Gastroesophageal sphincter (tissue), 3 donors: ENCODE measurements around the gene MARCHF4.

Experiments
- CTCF ChIP-seq, 4 experiments: fragments of 200-600 bp in 2 of 4; fragments of 450-650 bp in 2 of 4; sonication (generic) in 1 of 4; IDR thresholded peaks; one replicate each; pipeline ENCODE4 v1.5.1; 2017 to 2019; ENCODE audit warnings: antibody characterized with exemption in 4 of 4, mild to moderate bottlenecking in 2 of 4, moderate library complexity in 2 of 4
- EP300 ChIP-seq: sonication (generic); formaldehyde crosslinking; IDR thresholded peaks from one replicate; pipeline ENCODE4 v1.6.1; 2017; ENCODE audit warnings: antibody characterized with exemption, mild to moderate bottlenecking

- TF ChIP-seq CTCF (IDR thresholded peaks at IDR 0.05) (no peak), EP300 (no peak)
Observed at GRCh38 chr2:216418981-216419380, 46.7 kb upstream of the MARCHF4 start.
